Fibroblast of mammary gland (primary cell): ENCODE results near the gene PAX9.

Experiments
- DNase-seq: peaks from one replicate; pipeline ENCODE4 v3.0.0-alpha.2; 2010; ENCODE audit warnings: low read depth
- H3K4me3 ChIP-seq: 2 replicates; pipeline ENCODE4 v1.5.1; 2011; ENCODE audit warnings: low read depth, mild to moderate bottlenecking, low read length, moderate library complexity; ENCODE audit not compliant: control insufficient read depth
- CTCF ChIP-seq: conservative IDR thresholded peaks from 2 replicates; pipeline ENCODE4 v1.5.1; 2011; ENCODE audit warnings: low read depth, low read length, inconsistent platforms; ENCODE audit not compliant: control insufficient read depth, insufficient read depth

The PAX9 gene

GRCh38 chr14:36647824-36648753 is 13.6 kb upstream of the PAX9 start:
- peak; percentile 47 for DNase-seq
- TF ChIP-seq CTCF, result peak; percentile 50
- peak overlapping the region; percentile 17 for H3K4me3 ChIP-seq

- DNase-seq, result no peak
- no peak for TF ChIP-seq CTCF
- H3K4me3 ChIP-seq, result no peak overlapping the region
Measured at GRCh38 chr14:36649872-36650650, 11.6 kb upstream of the PAX9 start.

- peak; percentile 16 for DNase-seq
- no peak overlapping the region for H3K4me3 ChIP-seq
- TF ChIP-seq CTCF, result no peak
Measured at GRCh38 chr14:36652542-36653201, 9.0 kb upstream of the PAX9 start.

GRCh38 chr14:36653413-36653812 is 8.2 kb upstream of the PAX9 start:
- H3K4me3 ChIP-seq, result no peak overlapping the region
- TF ChIP-seq CTCF, result no peak
- no peak for DNase-seq

- no peak for DNase-seq
- no peak overlapping the region for H3K4me3 ChIP-seq
- TF ChIP-seq CTCF, result no peak
Measured at GRCh38 chr14:36653962-36654793, 7.5 kb upstream of the PAX9 start.
